K562 (cell line): ENCODE results near the gene PPP1R14C. TPM values are rescaled to one million over a fixed set of nuclear protein-coding genes. Genes with fewer than 3 reads are reported as not detected.

Experiments used
- BHLHE40 ChIP-seq: IDR thresholded peaks from 2 replicates; pipeline ENCODE4 v1.6.1; 2011; ENCODE audit warnings: low read length, improper control_type of control experiment
- CBX3 ChIP-seq, 2 experiments: IDR thresholded peaks; 1 replicate in 1 of 2; 2 replicates in 1 of 2; pipeline ENCODE4 v1.6.1; 2012; ENCODE audit warnings: inconsistent platforms in 2 of 2, low read length in 2 of 2, borderline replicate concordance in 1 of 2, control low read depth in 1 of 2
- ESRRA ChIP-seq: fragments of 450-650 bp; IDR thresholded peaks from 2 replicates; pipeline ENCODE4 v1.6.1; 2014; ENCODE audit warnings: low read depth, mild to moderate bottlenecking, moderate library complexity, borderline replicate concordance
- FIP1L1 ChIP-seq: fragments of 200-400 bp; formaldehyde crosslinking; IDR thresholded peaks from 2 replicates; pipeline ENCODE4 v1.6.1; 2018; ENCODE audit warnings: mild to moderate bottlenecking, low read depth, low read length; ENCODE audit not compliant: poor library complexity, severe bottlenecking
- GABPB2 ChIP-seq: fragments of 250-450 bp; sonication (Bioruptor Pico); conservative IDR thresholded peaks from 2 replicates; pipeline ENCODE4 v1.5.1; 2021; ENCODE audit warnings: mild to moderate bottlenecking
- HNRNPH1 ChIP-seq: fragments of 200-400 bp; formaldehyde crosslinking; optimal IDR thresholded peaks from 2 replicates; pipeline ENCODE3; 2017; ENCODE audit warnings: low read depth, mild to moderate bottlenecking, low read length, moderate library complexity
- KLF13 ChIP-seq: fragments of 450-650 bp; IDR thresholded peaks from 2 replicates; pipeline ENCODE4 v1.6.1; 2016; ENCODE audit warnings: missing genetic modification characterization, low read depth, mild to moderate bottlenecking, missing compliant biosample characterization, moderate library complexity, borderline replicate concordance
- MTA3 ChIP-seq: fragments of 450-650 bp; formaldehyde crosslinking; IDR thresholded peaks from 2 replicates; pipeline ENCODE4 v1.6.1; 2017; ENCODE audit warnings: mild to moderate bottlenecking, borderline replicate concordance
- MXI1 ChIP-seq: IDR thresholded peaks from 2 replicates; pipeline ENCODE4 v1.6.1; 2011; ENCODE audit warnings: low read depth, mild to moderate bottlenecking, improper control_type of control experiment, low read length
- MYBL2 ChIP-seq, 2 experiments: fragments of 450-650 bp in 1 of 2; sonication (generic) in 1 of 2; formaldehyde crosslinking in 1 of 2; IDR thresholded peaks; 2 replicates each; pipeline versions ENCODE4 v1.6.1 to v1.8.1; 2017 to 2022; ENCODE audit warnings: borderline replicate concordance in 1 of 2, inconsistent platforms in 1 of 2, low read depth in 1 of 2, mild to moderate bottlenecking in 1 of 2, missing genetic modification reagents in 1 of 2, moderate library complexity in 1 of 2
- NFIX ChIP-seq: fragments of 250-450 bp; sonication (Bioruptor Pico); IDR thresholded peaks from 2 replicates; pipeline ENCODE4 v1.4.0; 2020; ENCODE audit warnings: low read depth, mild to moderate bottlenecking, moderate library complexity
- PHF8 ChIP-seq: fragments of 200-600 bp; sonication (generic); IDR thresholded peaks from 2 replicates; pipeline ENCODE4 v1.6.1; 2012; ENCODE audit warnings: mixed run types, mild to moderate bottlenecking, inconsistent platforms, low read length, moderate library complexity, borderline replicate concordance
- SIRT6 ChIP-seq: IDR thresholded peaks from one replicate; pipeline ENCODE4 v1.6.1; 2012; ENCODE audit warnings: low read depth, mild to moderate bottlenecking, control low read depth, inconsistent platforms, low read length, moderate library complexity
- SOX6 ChIP-seq: fragments of 450-650 bp; IDR thresholded peaks from 2 replicates; pipeline ENCODE4 v1.6.1; 2014; ENCODE audit warnings: mild to moderate bottlenecking
- SP2 ChIP-seq: IDR thresholded peaks from 2 replicates; pipeline ENCODE4 v1.6.1; 2011; ENCODE audit warnings: mild to moderate bottlenecking, low read depth, low read length, moderate library complexity; ENCODE audit not compliant: poor library complexity, severe bottlenecking; ENCODE audit errors: extremely low read depth
- STAT5B ChIP-seq: fragments of 250-450 bp; sonication (Bioruptor Pico); IDR thresholded peaks from 2 replicates; pipeline ENCODE4 v1.8.0; 2021; ENCODE audit warnings: mild to moderate bottlenecking, inconsistent platforms
- TCF7 ChIP-seq: sonication (generic); IDR thresholded peaks from 2 replicates; pipeline ENCODE4 v1.6.1; 2016; ENCODE audit warnings: antibody characterized with exemption, borderline replicate concordance
- TRIM24 ChIP-seq, 2 experiments: fragments of 450-650 bp; IDR thresholded peaks; 2 replicates each; pipeline ENCODE4 v1.6.1; 2016
- TRIM28 ChIP-seq: fragments of 450-650 bp; IDR thresholded peaks from 2 replicates; pipeline ENCODE4 v1.6.1; 2017
- TSC22D4 ChIP-seq: fragments of 450-650 bp; IDR thresholded peaks from 2 replicates; pipeline ENCODE4 v1.6.1; 2016; ENCODE audit warnings: missing genetic modification characterization, missing biosample characterization, control low read depth
- ZFP30 ChIP-seq: fragments of 250-450 bp; sonication (Bioruptor Pico); IDR thresholded peaks from 2 replicates; pipeline ENCODE4 v1.8.0; 2022; ENCODE audit warnings: moderate library complexity, mild to moderate bottlenecking, inconsistent platforms, borderline replicate concordance
- ZNF239 ChIP-seq: fragments of 250-450 bp; sonication (Bioruptor Pico); IDR thresholded peaks from 2 replicates; pipeline ENCODE4 v1.4.0; 2020; ENCODE audit warnings: mild to moderate bottlenecking
- ZNF561 ChIP-seq: fragments of 450-650 bp; formaldehyde crosslinking; conservative IDR thresholded peaks from 2 replicates; pipeline ENCODE4 v1.4.0; 2020; ENCODE audit warnings: mild to moderate bottlenecking, moderate library complexity
- polyA plus RNA-seq, 8 experiments: library from polyadenylated mRNA; depleted of rRNA in 4 of 8; stranded (reverse) in 5 of 8; unstranded in 3 of 8; fragments of >200 nt; fragmentation: Nextera tagmentation in 2 of 8; fragmentation: Illumina TruSeq in 1 of 8; extraction: Ambion mirVana in 2 of 8; extraction: Trizol in 1 of 8; gene quantifications; 2 replicates each; pipeline versions ENCODE4 v1.2.1 to v1.2.3, GENCODE V29; 2011 to 2014; ENCODE audit warnings: inconsistent platforms in 1 of 8, missing spikeins in 1 of 8
- total RNA-seq, 7 experiments: library from RNA; depleted of rRNA in 6 of 7; stranded (reverse); fragments of >200 nt in 6 of 7; fragmentation: Illumina TruSeq in 2 of 7; extraction: Trizol in 2 of 7; gene quantifications; 2 replicates each; pipeline versions ENCODE4 v1.2.1 to v1.2.3, GENCODE V29; 2011 to 2021; ENCODE audit warnings: low replicate concordance in 1 of 7
- TF ChIP-seq, protein P1 (sequence below): IDR thresholded peaks from 2 replicates; pipeline ENCODE4 v1.6.1; 2012; ENCODE audit warnings: low read depth, low read length, improper control_type of control experiment, borderline replicate concordance
- TF ChIP-seq, protein P2 (sequence below): fragments of 450-650 bp; formaldehyde crosslinking; IDR thresholded peaks from 2 replicates; pipeline ENCODE4 v1.4.0; 2020; ENCODE audit warnings: mild to moderate bottlenecking, moderate library complexity

PPP1R14C gene
- total and polyA plus RNA-seq, 9 of the 15 experiments (the other 6 are each of a cell fraction or from before 2014, with no cell fraction given), result 4.5 to 16.6 (median 11.9) TPM

DNA sequence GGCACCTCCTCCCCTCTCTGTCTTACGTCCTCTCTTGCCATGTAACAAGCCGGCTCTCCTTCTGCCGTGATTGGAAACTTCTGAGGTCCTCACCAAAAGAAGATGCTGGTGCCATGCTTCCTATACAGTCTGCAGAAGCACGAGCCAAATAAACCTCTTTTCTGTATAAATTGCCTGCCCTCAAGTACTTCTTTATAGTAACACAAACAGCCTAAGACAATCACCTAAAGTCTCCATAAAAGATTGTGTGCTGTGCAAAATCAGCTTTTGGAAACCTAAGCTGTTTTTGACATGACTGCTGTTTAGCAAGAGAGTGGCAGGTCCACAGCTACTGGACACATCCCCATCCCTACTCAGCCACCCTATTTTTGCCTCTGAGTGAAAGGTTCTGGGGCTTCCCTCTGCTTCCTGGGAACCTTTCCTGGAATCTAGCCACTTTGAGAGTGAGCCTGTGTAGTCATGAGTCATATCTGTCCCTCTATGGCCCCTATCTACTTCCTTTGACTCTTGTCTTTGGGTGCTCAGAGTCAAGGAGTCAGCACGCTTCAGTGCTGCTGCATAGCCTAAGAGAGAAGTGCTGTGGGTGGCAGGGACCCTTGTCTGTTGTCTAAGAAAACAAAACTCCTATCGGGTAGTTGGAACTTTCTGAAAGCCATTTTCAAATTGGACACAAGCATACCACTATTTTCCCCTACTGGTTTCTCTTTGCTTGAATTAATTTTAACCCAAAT lies 110.0 kb downstream of the PPP1R14C start (continued):
- TF ChIP-seq HNRNPH1 (no peak), TSC22D4 (tag) (no peak), MYBL2 (IDR thresholded peaks at IDR 0.05; ENCODE audit: low read depth) (no peak), MYBL2 (CRISPR knock-in tag; IDR thresholded peaks at IDR 0.05; ENCODE audit: borderline replicate concordance) (no peak), FIP1L1 (no peak), ZNF239 (CRISPR knock-in tag) (peak; percentile 24; the same call in 1 of the 2 replicates), MTA3 (peak; percentile 59; the same call in 1 of the 2 replicates), SOX6 (peak; percentile 50; the same call in 1 of the 2 replicates), GABPB2 (CRISPR knock-in tag) (no peak), KLF13 (tag) (no peak), CBX3 (IDR thresholded peaks at IDR 0.05; ENCODE audit: borderline replicate concordance in 1 of 2, low read length in 2 of 2) (peak in 1 of 2 experiments; percentile 70; a peak in 1 of 3 replicates), SIRT6 (no peak), MXI1 (no peak), ZFP30 (CRISPR knock-in tag) (no peak), ZNF561 (CRISPR knock-in tag) (no peak), ESRRA (no peak), STAT5B (CRISPR knock-in tag) (no peak), TCF7 (no peak), TRIM28 (no peak), PHF8 (no peak), SP2 (no peak), NFIX (CRISPR knock-in tag) (no peak), BHLHE40 (no peak; the same call in none of the 2 replicates), TRIM24 (IDR thresholded peaks at IDR 0.05) (peak in 1 of 2 experiments; percentile 48; a peak in 2 of 4 replicates)
- TF ChIP-seq, protein P1, sequence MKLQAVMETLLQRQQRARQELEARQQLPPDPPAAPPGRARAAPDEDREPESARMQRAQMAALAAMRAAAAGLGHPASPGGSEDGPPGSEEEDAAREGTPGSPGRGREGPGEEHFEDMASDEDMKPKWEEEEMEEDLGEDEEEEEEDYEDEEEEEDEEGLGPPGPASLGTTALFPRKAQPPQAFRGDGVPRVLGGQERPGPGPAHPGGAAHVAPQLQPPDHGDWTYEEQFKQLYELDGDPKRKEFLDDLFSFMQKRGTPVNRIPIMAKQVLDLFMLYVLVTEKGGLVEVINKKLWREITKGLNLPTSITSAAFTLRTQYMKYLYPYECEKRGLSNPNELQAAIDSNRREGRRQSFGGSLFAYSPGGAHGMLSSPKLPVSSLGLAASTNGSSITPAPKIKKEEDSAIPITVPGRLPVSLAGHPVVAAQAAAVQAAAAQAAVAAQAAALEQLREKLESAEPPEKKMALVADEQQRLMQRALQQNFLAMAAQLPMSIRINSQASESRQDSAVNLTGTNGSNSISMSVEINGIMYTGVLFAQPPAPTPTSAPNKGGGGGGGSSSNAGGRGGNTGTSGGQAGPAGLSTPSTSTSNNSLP, result no peak
- TF ChIP-seq, protein P2, sequence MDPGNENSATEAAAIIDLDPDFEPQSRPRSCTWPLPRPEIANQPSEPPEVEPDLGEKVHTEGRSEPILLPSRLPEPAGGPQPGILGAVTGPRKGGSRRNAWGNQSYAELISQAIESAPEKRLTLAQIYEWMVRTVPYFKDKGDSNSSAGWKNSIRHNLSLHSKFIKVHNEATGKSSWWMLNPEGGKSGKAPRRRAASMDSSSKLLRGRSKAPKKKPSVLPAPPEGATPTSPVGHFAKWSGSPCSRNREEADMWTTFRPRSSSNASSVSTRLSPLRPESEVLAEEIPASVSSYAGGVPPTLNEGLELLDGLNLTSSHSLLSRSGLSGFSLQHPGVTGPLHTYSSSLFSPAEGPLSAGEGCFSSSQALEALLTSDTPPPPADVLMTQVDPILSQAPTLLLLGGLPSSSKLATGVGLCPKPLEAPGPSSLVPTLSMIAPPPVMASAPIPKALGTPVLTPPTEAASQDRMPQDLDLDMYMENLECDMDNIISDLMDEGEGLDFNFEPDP, result no peak
